Stimulated activated CD4-positive, alpha-beta T cell treated with anti-CD3 and anti-CD28 coated beads, Interleukin-12 subunit alpha, Interleukin-12 subunit beta, amount 100 ng/mL, for 24 hours (primary cell): ENCODE measurements around the gene SUSD1.
A peak's percentile ranks its signal among the peaks of the same experiment; 100 is the strongest.
"Not testable (repeated sequence)": the region's sequence is repeated elsewhere in the genome, so short reads cannot be mapped to it uniquely, and the experiment has no call there.

Experiments
- DNase-seq, 2 experiments: peaks; one replicate each; pipeline ENCODE4 v3.0.0-alpha.2; 2020; ENCODE audit warnings: low read depth in 2 of 2

The SUSD1 gene

GRCh38 chr9:112094948-112095681 lies 80.0 kb downstream of the SUSD1 start:
- DNase-seq, result no peak

GRCh38 chr9:112094241-112094640 lies 80.9 kb downstream of the SUSD1 start:
- no peak for DNase-seq

- DNase-seq, result no peak
Observed at GRCh38 chr9:112093870-112094216, 81.3 kb downstream of the SUSD1 start.

GRCh38 chr9:112093147-112093869 lies 81.8 kb downstream of the SUSD1 start:
- DNase-seq, result no peak

GRCh38 chr9:112091810-112092209 lies 83.3 kb downstream of the SUSD1 start:
- no peak for DNase-seq

- no peak for DNase-seq
Observed at GRCh38 chr9:112087506-112087905, 87.6 kb downstream of the SUSD1 start.

- DNase-seq, result no peak
Observed at GRCh38 chr9:112086627-112087026, 88.5 kb downstream of the SUSD1 start.

- no peak for DNase-seq
Observed at GRCh38 chr9:112084907-112085306, 90.2 kb downstream of the SUSD1 start.

GRCh38 chr9:112084334-112084733 lies 90.8 kb downstream of the SUSD1 start:
- DNase-seq, result no peak

- DNase-seq, result no peak
Observed at GRCh38 chr9:112081918-112082729, 93.0 kb downstream of the SUSD1 start.

- DNase-seq, result no peak
Observed at GRCh38 chr9:112080831-112081542, 94.1 kb downstream of the SUSD1 start.

GRCh38 chr9:112078432-112078831 lies 96.7 kb downstream of the SUSD1 start:
- no peak for DNase-seq

GRCh38 chr9:112076814-112077213 lies 98.3 kb downstream of the SUSD1 start:
- no peak for DNase-seq

- DNase-seq, result no peak
Observed at GRCh38 chr9:112075009-112075378, 100.1 kb downstream of the SUSD1 start.

GRCh38 chr9:112074250-112075008 lies 100.7 kb downstream of the SUSD1 start:
- DNase-seq, result peak; percentile 39 to 62

GRCh38 chr9:112073639-112074173 lies 101.4 kb downstream of the SUSD1 start:
- DNase-seq, result not testable (repeated sequence)

GRCh38 chr9:112072721-112073638 lies 102.1 kb downstream of the SUSD1 start:
- DNase-seq, result no peak

GRCh38 chr9:112069318-112070169 lies 105.6 kb downstream of the SUSD1 start:
- no peak for DNase-seq
